Measurements from ENCODE around the gene SDF4. TPM values are rescaled to one million over a fixed set of nuclear protein-coding genes. Genes with fewer than 3 reads are reported as not detected.

Gene SDF4
- total and polyA plus RNA-seq, 2 of the 13 experiments (the other 11 are each of a cell fraction or from before 2014, with no cell fraction given), result 80.8 to 107 TPM

DNA sequence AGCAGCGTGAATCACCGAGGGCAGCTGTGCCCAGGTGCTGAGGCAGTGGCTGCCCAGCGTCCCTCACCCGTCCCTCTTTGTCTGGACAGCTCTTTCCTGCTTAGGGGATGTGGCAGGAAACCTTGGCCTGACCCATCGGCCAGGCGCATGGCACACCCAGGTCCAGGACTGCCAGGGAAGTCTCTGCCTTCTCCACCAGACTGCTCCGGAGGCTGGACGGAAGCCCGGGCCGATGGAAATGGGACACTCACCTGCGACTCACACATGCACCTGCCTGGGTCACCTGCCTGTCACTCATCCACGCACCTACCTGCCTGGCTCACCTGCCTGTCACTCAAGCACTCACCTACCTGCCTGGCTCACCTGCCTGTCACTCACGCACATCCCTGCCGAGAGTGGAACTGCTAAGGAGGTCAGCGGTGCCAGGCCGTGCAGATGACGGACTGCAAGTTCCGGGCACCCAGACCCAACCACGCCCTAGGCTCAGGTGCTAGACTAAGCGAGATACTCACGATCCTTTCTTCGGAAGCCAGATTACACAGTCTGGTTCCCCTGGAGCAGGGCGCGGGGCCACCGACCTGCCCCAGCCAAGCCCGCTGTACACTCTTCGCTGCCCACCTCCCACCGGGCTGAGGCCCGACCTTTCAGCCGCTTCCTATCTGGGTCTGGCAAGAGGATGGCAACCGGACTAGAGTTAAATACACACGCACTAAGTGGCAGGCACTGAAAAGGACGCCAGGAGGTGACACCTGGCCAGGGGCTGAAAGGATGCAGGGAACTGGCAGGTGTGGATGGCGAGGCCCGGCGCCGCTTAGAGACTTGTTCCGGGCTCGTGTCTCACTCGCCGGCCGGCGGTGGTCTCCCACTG, 40.8 kb upstream of the SDF4 start (continued):
- TF ChIP-seq DNMT1 (CRISPR knock-in tag; IDR thresholded peaks at IDR 0.05), result peak; percentile 56; the same call in 1 of the 2 replicates
- no peak for TF ChIP-seq ZBTB20 (CRISPR knock-in tag; IDR thresholded peaks at IDR 0.05; ENCODE audit: borderline replicate concordance, low read depth)
- 0 out of 2 replicates have a peak, but pooled peaks have one; percentile 11 for TF ChIP-seq HDAC1 (CRISPR knock-in tag; IDR thresholded peaks at IDR 0.05)
- TF ChIP-seq ZNF572 (CRISPR knock-in tag; IDR thresholded peaks at IDR 0.05), result 0 out of 2 replicates have a peak, but pooled peaks have one; percentile 20
- TF ChIP-seq, protein P1, sequence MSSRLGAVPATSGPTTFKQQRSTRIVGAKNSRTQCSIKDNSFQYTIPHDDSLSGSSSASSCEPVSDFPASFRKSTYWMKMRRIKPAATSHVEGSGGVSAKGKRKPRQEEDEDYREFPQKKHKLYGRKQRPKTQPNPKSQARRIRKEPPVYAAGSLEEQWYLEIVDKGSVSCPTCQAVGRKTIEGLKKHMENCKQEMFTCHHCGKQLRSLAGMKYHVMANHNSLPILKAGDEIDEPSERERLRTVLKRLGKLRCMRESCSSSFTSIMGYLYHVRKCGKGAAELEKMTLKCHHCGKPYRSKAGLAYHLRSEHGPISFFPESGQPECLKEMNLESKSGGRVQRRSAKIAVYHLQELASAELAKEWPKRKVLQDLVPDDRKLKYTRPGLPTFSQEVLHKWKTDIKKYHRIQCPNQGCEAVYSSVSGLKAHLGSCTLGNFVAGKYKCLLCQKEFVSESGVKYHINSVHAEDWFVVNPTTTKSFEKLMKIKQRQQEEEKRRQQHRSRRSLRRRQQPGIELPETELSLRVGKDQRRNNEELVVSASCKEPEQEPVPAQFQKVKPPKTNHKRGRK (CRISPR knock-in tag; IDR thresholded peaks at IDR 0.05), result 0 out of 2 replicates have a peak, but pooled peaks have one; percentile 49
- 0 out of 2 replicates have a peak, but pooled peaks have one; percentile 49 for TF ChIP-seq SMAD1 (CRISPR knock-in tag; IDR thresholded peaks at IDR 0.05; ENCODE audit: borderline replicate concordance, low read depth)
- TF ChIP-seq ZNF292 (CRISPR knock-in tag; IDR thresholded peaks at IDR 0.05; ENCODE audit: borderline replicate concordance, low read depth), result no peak
- TF ChIP-seq, protein P2, sequence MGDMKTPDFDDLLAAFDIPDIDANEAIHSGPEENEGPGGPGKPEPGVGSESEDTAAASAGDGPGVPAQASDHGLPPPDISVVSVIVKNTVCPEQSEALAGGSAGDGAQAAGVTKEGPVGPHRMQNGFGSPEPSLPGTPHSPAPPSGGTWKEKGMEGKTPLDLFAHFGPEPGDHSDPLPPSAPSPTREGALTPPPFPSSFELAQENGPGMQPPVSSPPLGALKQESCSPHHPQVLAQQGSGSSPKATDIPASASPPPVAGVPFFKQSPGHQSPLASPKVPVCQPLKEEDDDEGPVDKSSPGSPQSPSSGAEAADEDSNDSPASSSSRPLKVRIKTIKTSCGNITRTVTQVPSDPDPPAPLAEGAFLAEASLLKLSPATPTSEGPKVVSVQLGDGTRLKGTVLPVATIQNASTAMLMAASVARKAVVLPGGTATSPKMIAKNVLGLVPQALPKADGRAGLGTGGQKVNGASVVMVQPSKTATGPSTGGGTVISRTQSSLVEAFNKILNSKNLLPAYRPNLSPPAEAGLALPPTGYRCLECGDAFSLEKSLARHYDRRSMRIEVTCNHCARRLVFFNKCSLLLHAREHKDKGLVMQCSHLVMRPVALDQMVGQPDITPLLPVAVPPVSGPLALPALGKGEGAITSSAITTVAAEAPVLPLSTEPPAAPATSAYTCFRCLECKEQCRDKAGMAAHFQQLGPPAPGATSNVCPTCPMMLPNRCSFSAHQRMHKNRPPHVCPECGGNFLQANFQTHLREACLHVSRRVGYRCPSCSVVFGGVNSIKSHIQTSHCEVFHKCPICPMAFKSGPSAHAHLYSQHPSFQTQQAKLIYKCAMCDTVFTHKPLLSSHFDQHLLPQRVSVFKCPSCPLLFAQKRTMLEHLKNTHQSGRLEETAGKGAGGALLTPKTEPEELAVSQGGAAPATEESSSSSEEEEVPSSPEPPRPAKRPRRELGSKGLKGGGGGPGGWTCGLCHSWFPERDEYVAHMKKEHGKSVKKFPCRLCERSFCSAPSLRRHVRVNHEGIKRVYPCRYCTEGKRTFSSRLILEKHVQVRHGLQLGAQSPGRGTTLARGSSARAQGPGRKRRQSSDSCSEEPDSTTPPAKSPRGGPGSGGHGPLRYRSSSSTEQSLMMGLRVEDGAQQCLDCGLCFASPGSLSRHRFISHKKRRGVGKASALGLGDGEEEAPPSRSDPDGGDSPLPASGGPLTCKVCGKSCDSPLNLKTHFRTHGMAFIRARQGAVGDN (CRISPR knock-in tag; IDR thresholded peaks at IDR 0.05), result peak; percentile 21; the same call in 1 of the 2 replicates
- TF ChIP-seq KDM5B (CRISPR knock-in tag; IDR thresholded peaks at IDR 0.05; ENCODE audit: borderline replicate concordance), result peak; percentile 16; the same call in 1 of the 2 replicates
- TF ChIP-seq ZNF737 (CRISPR knock-in tag; IDR thresholded peaks at IDR 0.05; ENCODE audit: borderline replicate concordance), result 0 out of 2 replicates have a peak, but pooled peaks have one; percentile 25
- no peak for TF ChIP-seq ZNF484 (CRISPR knock-in tag; IDR thresholded peaks at IDR 0.05; ENCODE audit: borderline replicate concordance, low read depth)
- peak; percentile 30; the same call in 1 of the 2 replicates for TF ChIP-seq NRL (CRISPR knock-in tag; IDR thresholded peaks at IDR 0.05; ENCODE audit: borderline replicate concordance)
- 0 out of 2 replicates have a peak, but pooled peaks have one; percentile 27 for TF ChIP-seq ZNF891 (CRISPR knock-in tag; IDR thresholded peaks at IDR 0.05)
- TF ChIP-seq MTA1 (CRISPR knock-in tag; IDR thresholded peaks at IDR 0.05; ENCODE audit: borderline replicate concordance), result 0 out of 2 replicates have a peak, but pooled peaks have one; percentile 19
- TF ChIP-seq MTF2 (CRISPR knock-in tag; IDR thresholded peaks at IDR 0.05; ENCODE audit: borderline replicate concordance), result 0 out of 2 replicates have a peak, but pooled peaks have one; percentile 35
- TF ChIP-seq MEIS1 (CRISPR knock-in tag; IDR thresholded peaks at IDR 0.05; ENCODE audit: borderline replicate concordance), result peak; percentile 69; the same call in 1 of the 2 replicates
- TF ChIP-seq, protein P3, sequence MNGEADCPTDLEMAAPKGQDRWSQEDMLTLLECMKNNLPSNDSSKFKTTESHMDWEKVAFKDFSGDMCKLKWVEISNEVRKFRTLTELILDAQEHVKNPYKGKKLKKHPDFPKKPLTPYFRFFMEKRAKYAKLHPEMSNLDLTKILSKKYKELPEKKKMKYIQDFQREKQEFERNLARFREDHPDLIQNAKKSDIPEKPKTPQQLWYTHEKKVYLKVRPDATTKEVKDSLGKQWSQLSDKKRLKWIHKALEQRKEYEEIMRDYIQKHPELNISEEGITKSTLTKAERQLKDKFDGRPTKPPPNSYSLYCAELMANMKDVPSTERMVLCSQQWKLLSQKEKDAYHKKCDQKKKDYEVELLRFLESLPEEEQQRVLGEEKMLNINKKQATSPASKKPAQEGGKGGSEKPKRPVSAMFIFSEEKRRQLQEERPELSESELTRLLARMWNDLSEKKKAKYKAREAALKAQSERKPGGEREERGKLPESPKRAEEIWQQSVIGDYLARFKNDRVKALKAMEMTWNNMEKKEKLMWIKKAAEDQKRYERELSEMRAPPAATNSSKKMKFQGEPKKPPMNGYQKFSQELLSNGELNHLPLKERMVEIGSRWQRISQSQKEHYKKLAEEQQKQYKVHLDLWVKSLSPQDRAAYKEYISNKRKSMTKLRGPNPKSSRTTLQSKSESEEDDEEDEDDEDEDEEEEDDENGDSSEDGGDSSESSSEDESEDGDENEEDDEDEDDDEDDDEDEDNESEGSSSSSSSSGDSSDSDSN (CRISPR knock-in tag; IDR thresholded peaks at IDR 0.05), result peak; percentile 8; the same call in 1 of the 2 replicates
- TF ChIP-seq AGO2 (optimal IDR thresholded peaks at IDR 0.05; ENCODE audit: low read depth, low read length), result peak; percentile 55
